K562 (cell line): Measurements from ENCODE around the gene YIPF1. TPM values are rescaled to one million over a fixed set of nuclear protein-coding genes. Genes with fewer than 3 reads are reported as not detected.
A peak's percentile ranks its signal among the peaks of the same experiment; 100 is the strongest.

ENCODE experiments used
- ATF1 ChIP-seq, 2 experiments: fragments of 450-650 bp in 1 of 2; IDR thresholded peaks; 2 replicates each; pipeline ENCODE4 v1.6.1; 2016; ENCODE audit warnings: missing compliant biosample characterization in 1 of 2, missing genetic modification characterization in 1 of 2
- DNMT1 ChIP-seq: fragments of 450-650 bp; IDR thresholded peaks from 2 replicates; pipeline ENCODE4 v1.6.1; 2016; ENCODE audit warnings: antibody characterized with exemption, mild to moderate bottlenecking
- E2F8 ChIP-seq: fragments of 450-650 bp; IDR thresholded peaks from 2 replicates; pipeline ENCODE4 v1.7.1; 2018; ENCODE audit warnings: mild to moderate bottlenecking, low read depth; ENCODE audit not compliant: partially characterized antibody
- FIP1L1 ChIP-seq: fragments of 200-400 bp; formaldehyde crosslinking; IDR thresholded peaks from 2 replicates; pipeline ENCODE4 v1.6.1; 2018; ENCODE audit warnings: mild to moderate bottlenecking, low read depth, low read length; ENCODE audit not compliant: poor library complexity, severe bottlenecking
- FOXJ2 ChIP-seq: fragments of 200-800 bp; sonication (Bioruptor generic); IDR thresholded peaks from 2 replicates; pipeline ENCODE4 v1.6.1; 2016; ENCODE audit warnings: missing genetic modification characterization, missing compliant biosample characterization
- FOXJ3 ChIP-seq: sonication (generic); formaldehyde crosslinking; IDR thresholded peaks from 2 replicates; pipeline ENCODE4 v1.4.0; 2020; ENCODE audit warnings: mild to moderate bottlenecking, missing genetic modification reagents
- MAFG ChIP-seq: fragments of 450-650 bp; conservative IDR thresholded peaks from 2 replicates; pipeline ENCODE4 v1.6.1; 2016; ENCODE audit warnings: missing genetic modification characterization, missing compliant biosample characterization
- NBN ChIP-seq: fragments of 450-650 bp; IDR thresholded peaks from 2 replicates; pipeline ENCODE4 v1.6.1; 2016; ENCODE audit warnings: low read depth, mild to moderate bottlenecking
- NFE2L1 ChIP-seq: fragments of 450-650 bp; IDR thresholded peaks from 2 replicates; pipeline ENCODE4 v1.6.1; 2016; ENCODE audit warnings: missing genetic modification characterization, low read depth, mild to moderate bottlenecking, missing compliant biosample characterization, moderate library complexity, borderline replicate concordance
- NFIC ChIP-seq: fragments of 450-650 bp; IDR thresholded peaks from 2 replicates; pipeline ENCODE4 v1.6.1; 2017; ENCODE audit warnings: mild to moderate bottlenecking, inconsistent platforms
- PBX2 ChIP-seq, 2 experiments: IDR thresholded peaks in 1 of 2; conservative IDR thresholded peaks in 1 of 2; 2 replicates each; pipeline ENCODE4 v1.6.1; 2016; ENCODE audit warnings: low read depth in 2 of 2, mild to moderate bottlenecking in 1 of 2, missing compliant biosample characterization in 1 of 2, missing genetic modification characterization in 1 of 2, moderate library complexity in 1 of 2
- PKNOX1 ChIP-seq: fragments of 450-650 bp; IDR thresholded peaks from 2 replicates; pipeline ENCODE4 v1.6.1; 2016
- RAD51 ChIP-seq: fragments of 450-650 bp; IDR thresholded peaks from 2 replicates; pipeline ENCODE4 v1.7.1; 2016; ENCODE audit warnings: low read depth, mild to moderate bottlenecking, borderline replicate concordance
- ZBTB17 ChIP-seq: fragments of 450-650 bp; formaldehyde crosslinking; IDR thresholded peaks from 2 replicates; pipeline ENCODE4 v1.4.0; 2020; ENCODE audit warnings: mild to moderate bottlenecking
- ZC3H11A ChIP-seq: IDR thresholded peaks from 2 replicates; pipeline ENCODE4 v1.6.1; 2012; ENCODE audit warnings: low read depth, low read length, improper control_type of control experiment
- ZFP91 ChIP-seq: sonication (generic); formaldehyde crosslinking; IDR thresholded peaks from 2 replicates; pipeline ENCODE4 v1.8.0; 2022; ENCODE audit warnings: mild to moderate bottlenecking, missing genetic modification reagents
- ZNF408 ChIP-seq: fragments of 250-450 bp; sonication (Bioruptor Pico); IDR thresholded peaks from 2 replicates; pipeline ENCODE4 v1.4.0; 2020; ENCODE audit warnings: low read depth, mild to moderate bottlenecking, moderate library complexity
- ZNF699 ChIP-seq: fragments of 250-450 bp; sonication (Bioruptor Pico); IDR thresholded peaks from 2 replicates; pipeline ENCODE4 v1.8.0; 2021; ENCODE audit warnings: mild to moderate bottlenecking, moderate library complexity; ENCODE audit not compliant: insufficient replicate concordance
- polyA plus RNA-seq, 8 experiments: library from polyadenylated mRNA; depleted of rRNA in 4 of 8; stranded (reverse) in 5 of 8; unstranded in 3 of 8; fragments of >200 nt; fragmentation: Nextera tagmentation in 2 of 8; fragmentation: Illumina TruSeq in 1 of 8; extraction: Ambion mirVana in 2 of 8; extraction: Trizol in 1 of 8; gene quantifications; 2 replicates each; pipeline versions ENCODE4 v1.2.1 to v1.2.3, GENCODE V29; 2011 to 2014; ENCODE audit warnings: inconsistent platforms in 1 of 8, missing spikeins in 1 of 8
- total RNA-seq, 7 experiments: library from RNA; depleted of rRNA in 6 of 7; stranded (reverse); fragments of >200 nt in 6 of 7; fragmentation: Illumina TruSeq in 2 of 7; extraction: Trizol in 2 of 7; gene quantifications; 2 replicates each; pipeline versions ENCODE4 v1.2.1 to v1.2.3, GENCODE V29; 2011 to 2021; ENCODE audit warnings: low replicate concordance in 1 of 7

The YIPF1 gene
- total and polyA plus RNA-seq, 9 of the 15 experiments (the other 6 are each of a cell fraction or from before 2014, with no cell fraction given), result 11.5 to 37.5 (median 19.2) TPM

GRCh38 chr1:53889304-53890298 is at the start of gene YIPF1 (continued):
- TF ChIP-seq PBX2 (CRISPR knock-in tag; IDR thresholded peaks at IDR 0.05; ENCODE audit: low read depth) (no peak), PBX2 (tag; conservative IDR thresholded peaks at IDR 0.05; ENCODE audit: low read depth) (no peak), NFE2L1 (no peak), PKNOX1 (no peak), NBN (peak; percentile 75), FOXJ2 (tag) (no peak), ATF1 (CRISPR knock-in tag; IDR thresholded peaks at IDR 0.05) (no peak), ATF1 (tag; IDR thresholded peaks at IDR 0.05) (peak; percentile 20; the same call in 1 of the 2 replicates), ZFP91 (CRISPR knock-in tag) (peak; percentile 99), ZNF408 (CRISPR knock-in tag) (no peak), MAFG (tag) (no peak), ZNF699 (no peak), ZC3H11A (no peak), FIP1L1 (no peak), NFIC (peak; percentile 31; the same call in 1 of the 2 replicates), DNMT1 (0 out of 2 replicates have a peak, but pooled peaks have one; percentile 83), RAD51 (no peak), FOXJ3 (CRISPR knock-in tag) (no peak), E2F8 (peak; percentile 66), ZBTB17 (CRISPR knock-in tag) (0 out of 2 replicates have a peak, but pooled peaks have one; percentile 47)
